Measurements from ENCODE around the gene PCDHA6.
"Not testable (repeated sequence)": the region's sequence is repeated elsewhere in the genome, so short reads cannot be mapped to it uniquely, and the experiment has no call there.

PCDHA6 gene

DNA sequence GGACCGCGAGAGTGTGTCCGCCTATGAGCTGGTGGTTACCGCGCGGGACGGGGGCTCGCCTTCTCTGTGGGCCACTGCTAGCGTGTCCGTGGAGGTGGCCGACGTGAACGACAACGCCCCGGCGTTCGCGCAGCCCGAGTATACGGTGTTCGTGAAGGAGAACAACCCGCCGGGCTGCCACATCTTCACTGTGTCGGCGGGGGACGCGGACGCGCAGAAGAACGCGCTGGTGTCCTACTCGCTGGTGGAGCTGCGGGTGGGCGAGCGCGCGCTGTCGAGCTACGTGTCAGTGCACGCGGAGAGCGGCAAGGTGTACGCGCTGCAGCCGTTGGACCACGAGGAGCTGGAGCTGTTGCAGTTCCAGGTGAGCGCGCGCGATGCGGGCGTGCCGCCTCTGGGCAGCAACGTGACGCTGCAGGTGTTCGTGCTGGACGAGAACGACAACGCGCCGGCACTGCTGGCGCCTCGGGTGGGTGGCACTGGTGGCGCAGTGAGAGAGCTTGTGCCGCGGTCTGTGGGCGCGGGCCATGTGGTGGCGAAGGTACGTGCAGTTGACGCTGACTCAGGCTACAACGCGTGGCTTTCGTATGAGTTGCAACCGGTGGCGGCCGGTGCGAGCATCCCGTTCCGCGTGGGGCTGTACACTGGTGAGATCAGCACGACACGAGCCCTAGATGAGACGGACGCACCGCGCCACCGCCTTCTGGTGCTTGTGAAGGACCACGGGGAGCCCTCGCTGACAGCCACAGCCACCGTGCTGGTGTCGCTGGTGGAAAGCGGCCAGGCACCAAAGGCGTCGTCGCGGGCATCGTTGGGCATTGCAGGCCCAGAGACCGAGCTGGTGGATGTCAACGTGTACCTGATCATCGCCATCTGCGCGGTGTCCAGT lies 8.1 kb downstream of the PCDHA6 start:
- H3K36me3 Mint-ChIP-seq (ENCODE audit: low read depth): peaks cover 85% of the 10 kb centered on the region
- no peaks in the 10 kb centered on the region for H3K27me3 Mint-ChIP-seq (ENCODE audit: low read depth, poor library complexity)

GRCh38 chr5:140840978-140841962 lies 13.5 kb downstream of the PCDHA6 start, which contains the start of gene PCDHA8:
Gene PCDHA8, plus strand, starts transcription at chr5:140841187. Its CDS starts 135 bp downstream, at chr5:140841322.
- H3K4me3 Mint-ChIP-seq: no peak within 1 kb of the TSS
- no peak for DNase-seq

More for the DNA sequence above, 8.1 kb downstream of the PCDHA6 start:
- TF ChIP-seq CTCF (IDR thresholded peaks at IDR 0.05): no peak
- Mint-ChIP-seq H3K4me3 (no peak overlapping the region), H3K27ac (no peak overlapping the region), H3K4me1 (no peaks in the 10 kb centered on the region), H3K9me3 (peaks cover 88% of the 10 kb centered on the region)
- DNase-seq: no peak

GRCh38 chr5:140842798-140843733 lies 15.3 kb downstream of the PCDHA6 start:
- TF ChIP-seq CTCF (IDR thresholded peaks at IDR 0.05): no peak
- Mint-ChIP-seq H3K27me3 (ENCODE audit: low read depth, poor library complexity) (no peaks in the 10 kb centered on the region), H3K27ac (no peak overlapping the region), H3K4me1 (no peaks in the 10 kb centered on the region), H3K9me3 (peaks cover 87% of the 10 kb centered on the region), H3K4me3 (no peak overlapping the region), H3K36me3 (ENCODE audit: low read depth) (peaks cover 79% of the 10 kb centered on the region)
- DNase-seq: no peak

More at GRCh38 chr5:140840978-140841962, 13.5 kb downstream of the PCDHA6 start, which contains the start of gene PCDHA8:
- Mint-ChIP-seq H3K27ac (no peak within 1 kb of the TSS), H3K9me3 (peaks cover 85% of the 10 kb centered on the region), H3K36me3 (ENCODE audit: low read depth) (peaks cover 76% of the 10 kb centered on the region), H3K4me1 (no peaks in the 10 kb centered on the region), H3K27me3 (ENCODE audit: low read depth, poor library complexity) (no peaks in the 10 kb centered on the region)
- TF ChIP-seq CTCF (IDR thresholded peaks at IDR 0.05): no peak

DNA sequence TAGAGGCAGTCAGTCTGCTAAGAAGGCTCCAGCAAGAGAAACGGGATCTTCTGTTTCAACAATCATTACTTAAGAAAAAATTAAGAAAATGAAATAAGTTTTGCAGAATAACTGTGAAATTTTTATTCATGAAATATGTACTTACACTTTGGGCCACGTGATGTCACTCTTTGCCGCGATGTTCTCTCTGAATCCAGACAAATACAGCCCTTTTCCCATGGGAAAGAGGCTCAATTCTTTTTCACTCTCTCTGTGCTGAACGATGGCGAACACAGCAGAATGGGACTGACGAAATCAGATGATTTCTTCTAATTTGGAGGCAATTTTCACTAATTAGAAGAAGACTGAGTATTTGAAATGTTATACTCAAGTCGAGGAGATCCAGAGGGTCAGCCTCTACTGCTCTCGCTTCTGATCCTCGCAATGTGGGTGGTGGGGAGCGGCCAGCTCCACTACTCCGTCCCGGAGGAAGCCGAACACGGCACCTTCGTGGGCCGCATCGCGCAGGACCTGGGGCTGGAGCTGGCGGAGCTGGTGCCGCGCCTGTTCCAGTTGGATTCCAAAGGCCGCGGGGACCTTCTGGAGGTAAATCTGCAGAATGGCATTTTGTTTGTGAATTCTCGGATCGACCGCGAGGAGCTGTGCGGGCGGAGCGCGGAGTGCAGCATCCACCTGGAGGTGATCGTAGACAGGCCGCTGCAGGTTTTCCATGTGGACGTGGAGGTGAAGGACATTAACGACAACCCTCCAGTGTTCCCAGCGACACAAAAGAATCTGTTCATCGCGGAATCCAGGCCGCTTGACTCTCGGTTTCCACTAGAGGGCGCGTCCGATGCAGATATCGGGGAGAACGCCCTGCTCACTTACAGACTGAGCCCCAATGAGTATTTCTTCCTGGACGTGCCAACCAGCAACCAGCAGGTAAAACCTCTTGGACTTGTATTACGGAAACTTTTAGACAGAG lies 20.7 kb downstream of the PCDHA6 start, which contains the start of gene PCDHA9:
PCDHA9 (plus strand) TSS at position 244 of the 964 bp plus-strand sequence; CDS start at position 358, 114 bp downstream.
- peaks cover 77% of the 10 kb centered on the region for H3K36me3 Mint-ChIP-seq (ENCODE audit: low read depth)
- not testable (repeated sequence) for H3K4me1 Mint-ChIP-seq; H3K4me3 Mint-ChIP-seq; H3K27ac Mint-ChIP-seq; H3K27me3 Mint-ChIP-seq (ENCODE audit: low read depth, poor library complexity); DNase-seq
- peaks cover 78% of the 10 kb centered on the region for H3K9me3 Mint-ChIP-seq

GRCh38 chr5:140849831-140850634 lies 22.3 kb downstream of the PCDHA6 start:
- Mint-ChIP-seq H3K9me3 (peaks cover 69% of the 10 kb centered on the region), H3K36me3 (ENCODE audit: low read depth) (peaks cover 66% of the 10 kb centered on the region)
- DNase-seq; H3K4me3 Mint-ChIP-seq; H3K4me1 Mint-ChIP-seq; H3K27ac Mint-ChIP-seq; H3K27me3 Mint-ChIP-seq (ENCODE audit: low read depth, poor library complexity): not testable (repeated sequence)
